ENCODE results near the gene C1QA.

Gene C1QA

GRCh38 chr1:22636353-22636752, at the start of gene C1QA:
Gene C1QA (plus strand): TSS chr1:22636628. CDS start chr1:22637617, 989 bp downstream.
- peak in 35 of 51 donors; percentile 2 to 53 (median 22) for DNase-seq

- no peak for DNase-seq
Measured at GRCh38 chr1:22587247-22587646, 49.2 kb upstream of the C1QA start.

GRCh38 chr1:22588899-22589422, 47.5 kb upstream of the C1QA start:
- DNase-seq, result no peak

GRCh38 chr1:22591576-22591975, 44.9 kb upstream of the C1QA start:
- no peak for DNase-seq

GRCh38 chr1:22592051-22592450, 44.4 kb upstream of the C1QA start:
- no peak for DNase-seq

GRCh38 chr1:22592919-22593790, 43.3 kb upstream of the C1QA start:
- DNase-seq, result no peak

GRCh38 chr1:22594396-22594795, 42.0 kb upstream of the C1QA start:
- DNase-seq, result no peak

- no peak for DNase-seq
Measured at GRCh38 chr1:22595108-22595507, 41.3 kb upstream of the C1QA start.

GRCh38 chr1:22597301-22597965, 39.0 kb upstream of the C1QA start:
- no peak for DNase-seq

GRCh38 chr1:22597996-22598395, 38.4 kb upstream of the C1QA start:
- DNase-seq, result no peak

- DNase-seq, result no peak
Measured at GRCh38 chr1:22598736-22599135, 37.7 kb upstream of the C1QA start.

- no peak for DNase-seq
Measured at GRCh38 chr1:22600071-22600816, 36.2 kb upstream of the C1QA start.

GRCh38 chr1:22600817-22601605, 35.4 kb upstream of the C1QA start:
- no peak for DNase-seq

- DNase-seq, result no peak
Measured at GRCh38 chr1:22601610-22602009, 34.8 kb upstream of the C1QA start.

- DNase-seq, result no peak
Measured at GRCh38 chr1:22602060-22602740, 34.2 kb upstream of the C1QA start.

GRCh38 chr1:22606161-22606560, 30.3 kb upstream of the C1QA start:
- DNase-seq, result no peak

GRCh38 chr1:22607154-22607553, 29.3 kb upstream of the C1QA start:
- no peak for DNase-seq

- DNase-seq, result no peak
Measured at GRCh38 chr1:22608361-22608760, 28.1 kb upstream of the C1QA start.

- DNase-seq, result no peak
Measured at GRCh38 chr1:22609291-22609690, 27.1 kb upstream of the C1QA start.

GRCh38 chr1:22611530-22611947, 24.9 kb upstream of the C1QA start:
- peak in 5 of 51 donors; percentile 6 to 19 (median 10) for DNase-seq
